HS-27A (cell line): Measurements from ENCODE around the gene NOXO1.
A peak's percentile ranks its signal among the peaks of the same experiment; 100 is the strongest.
"Not testable (repeated sequence)": the region's sequence is repeated elsewhere in the genome, so short reads cannot be mapped to it uniquely, and the experiment has no call there.

ENCODE experiments used
- DNase-seq: peaks from one replicate; pipeline ENCODE4 v3.0.0-alpha.2; 2012; ENCODE audit warnings: low read depth, missing footprints

Gene NOXO1

DNA sequence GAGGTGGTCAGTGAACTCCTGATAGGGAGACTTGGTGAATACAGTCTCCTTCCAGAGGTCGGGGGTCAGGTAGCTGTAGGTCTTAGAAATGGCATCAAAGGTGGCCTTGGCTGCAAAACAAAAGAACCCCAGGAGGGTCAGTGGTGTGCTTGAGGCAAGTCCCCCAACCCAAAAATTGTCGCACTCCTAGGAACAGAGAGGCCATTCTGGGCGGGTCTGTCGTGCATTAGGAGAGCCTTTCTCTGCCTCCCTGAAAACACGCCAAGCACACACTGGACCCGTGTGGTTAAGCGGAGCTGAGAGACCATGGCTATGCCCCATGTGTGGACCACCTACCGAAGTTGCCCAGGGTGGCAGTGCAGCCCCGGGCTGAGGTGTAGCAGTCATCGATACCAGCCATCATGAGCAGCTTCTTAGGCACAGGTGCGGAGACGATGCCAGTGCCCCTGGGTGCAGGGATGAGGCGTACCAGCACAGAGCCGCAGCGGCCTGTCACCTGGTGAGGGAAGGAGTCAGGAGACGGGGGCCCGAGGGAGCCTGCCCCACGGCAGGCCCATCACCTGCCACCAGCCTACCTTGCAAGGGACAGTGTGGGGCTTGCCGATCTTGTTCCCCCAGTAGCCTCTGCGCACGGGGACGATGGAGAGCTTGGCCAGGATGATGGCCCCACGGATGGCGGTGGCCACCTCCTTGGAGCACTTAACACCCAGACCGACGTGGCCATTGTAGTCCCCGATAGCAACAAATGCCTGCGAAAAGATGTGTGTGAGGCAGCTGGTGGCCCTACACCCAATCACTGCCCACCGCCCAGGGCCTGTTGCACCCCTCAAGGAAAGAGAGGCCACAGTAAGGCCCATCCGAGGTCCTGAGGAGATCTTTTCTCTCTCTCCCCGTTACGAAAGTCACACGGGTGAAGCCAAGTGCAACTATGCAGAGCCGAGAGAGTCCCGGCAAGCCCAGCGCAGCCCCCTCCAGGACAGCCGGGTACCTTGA is 18.8 kb downstream of the NOXO1 start:
- DNase-seq = not testable (repeated sequence)

GRCh38 chr16:1961651-1962067 is 19.6 kb downstream of the NOXO1 start:
- no peak for DNase-seq

DNA sequence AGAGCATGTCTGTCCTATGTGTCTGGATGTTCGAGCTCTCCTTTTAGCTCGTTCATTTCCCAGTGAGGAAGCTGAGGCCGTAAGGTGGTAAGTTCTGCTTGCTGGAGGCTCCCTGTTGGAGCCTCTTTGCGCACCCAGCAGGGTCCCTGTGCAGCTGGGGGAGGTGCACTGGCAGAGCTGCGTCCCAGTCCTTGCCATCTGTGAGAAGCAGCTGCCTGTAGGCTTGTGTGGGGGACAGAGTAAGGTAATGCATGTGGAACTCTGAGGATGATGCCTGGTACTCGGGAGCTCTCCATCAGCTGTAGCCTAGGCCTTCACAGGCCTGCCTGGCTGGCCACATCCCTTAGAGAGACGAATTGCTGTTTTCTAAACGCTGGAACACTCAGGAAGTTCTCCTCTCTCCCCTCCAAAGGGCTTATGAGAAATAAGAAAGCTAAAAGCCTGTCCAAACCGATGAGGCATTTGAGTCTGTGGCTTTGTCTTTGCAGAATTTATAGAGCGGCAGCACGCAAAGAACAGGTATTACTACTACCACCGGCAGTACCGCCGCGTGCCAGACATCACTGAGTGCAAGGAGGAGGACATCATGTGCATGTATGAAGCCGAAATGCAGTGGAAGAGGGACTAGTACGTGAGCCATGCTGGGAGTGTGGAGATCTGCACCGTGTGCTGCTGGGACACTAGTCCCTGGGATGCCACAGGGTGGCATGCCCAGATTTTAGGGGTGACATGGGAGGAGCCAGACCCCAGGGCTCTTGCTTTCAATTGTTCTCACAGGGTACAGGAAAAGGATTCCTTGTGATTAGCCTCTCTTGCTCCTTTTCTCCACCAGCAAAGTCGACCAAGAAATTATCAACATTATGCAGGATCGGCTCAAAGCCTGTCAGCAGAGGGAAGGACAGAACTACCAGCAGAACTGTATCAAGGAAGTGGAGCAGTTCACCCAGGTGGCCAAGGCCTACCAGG is 20.3 kb downstream of the NOXO1 start:
- DNase-seq = no peak

GRCh38 chr16:1959269-1960039 is 21.8 kb downstream of the NOXO1 start, which contains the start of gene NDUFB10:
Gene NDUFB10 (plus strand): TSS chr16:1959538. CDS start chr16:1959625, 87 bp downstream.
- peak; percentile 56 for DNase-seq

GRCh38 chr16:1958715-1959268 is 22.5 kb downstream of the NOXO1 start:
- no peak for DNase-seq

DNA sequence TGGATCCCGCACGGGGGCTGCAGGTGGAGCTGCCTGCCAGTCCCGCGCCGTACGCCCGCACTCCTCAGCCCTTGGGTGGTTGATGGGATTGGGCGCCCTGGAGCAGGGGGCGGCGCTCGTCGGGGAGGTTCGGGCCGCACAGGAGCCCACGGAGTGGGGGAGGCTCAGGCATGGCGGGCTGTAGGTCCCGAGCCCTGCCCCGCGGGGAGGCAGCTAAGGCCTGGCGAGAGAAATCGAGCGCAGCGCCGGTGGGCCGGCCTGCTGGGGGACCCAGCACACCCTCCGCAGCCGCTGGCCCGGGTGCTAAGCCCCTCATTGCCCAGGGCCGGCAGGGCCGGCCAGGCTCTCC is 23.2 kb downstream of the NOXO1 start:
- not testable (repeated sequence) for DNase-seq

- not testable (repeated sequence) for DNase-seq
Measured at GRCh38 chr16:1957434-1958142, 23.7 kb downstream of the NOXO1 start.

DNA sequence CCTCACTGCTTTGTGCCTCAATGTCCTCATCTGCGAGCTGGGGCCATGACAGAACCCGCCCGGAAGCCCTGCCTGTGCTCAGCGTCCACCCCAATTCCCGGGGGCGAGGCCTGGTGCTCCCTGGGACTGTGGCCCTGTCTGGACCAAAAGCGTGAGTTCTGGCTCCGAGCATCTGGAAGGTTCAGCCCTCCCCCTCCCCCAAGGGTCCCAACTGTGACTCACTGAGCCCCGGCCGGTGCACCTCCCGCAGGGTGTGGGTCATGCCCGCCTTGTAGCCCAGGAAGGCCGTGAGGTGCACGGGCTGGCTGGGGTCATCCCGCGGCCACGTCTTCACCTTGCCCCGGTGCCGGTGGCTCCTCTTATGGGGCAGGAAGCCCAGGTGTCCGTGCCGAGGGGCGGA is 27.5 kb downstream of the NOXO1 start:
- DNase-seq = no peak

- no peak for DNase-seq
Measured at GRCh38 chr16:1950559-1950958, 30.7 kb downstream of the NOXO1 start.

GRCh38 chr16:1950047-1950446 is 31.2 kb downstream of the NOXO1 start:
- no peak for DNase-seq

GRCh38 chr16:1949507-1949906 is 31.8 kb downstream of the NOXO1 start:
- no peak for DNase-seq

DNA sequence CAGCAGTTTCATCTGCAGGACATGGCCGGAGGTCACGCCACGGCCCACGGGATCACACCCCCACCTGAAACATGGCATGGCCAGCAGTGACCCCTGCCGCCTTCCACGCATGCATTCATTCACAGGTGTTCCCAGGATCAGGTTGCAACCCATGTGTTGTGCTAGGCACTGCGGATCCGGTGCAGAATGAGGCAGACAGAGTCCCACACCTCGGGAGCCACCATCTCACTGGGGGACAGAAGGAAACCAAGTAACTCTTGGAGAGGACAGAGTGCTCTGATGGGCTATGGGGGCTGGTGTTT is 33.9 kb downstream of the NOXO1 start:
- no peak for DNase-seq

DNA sequence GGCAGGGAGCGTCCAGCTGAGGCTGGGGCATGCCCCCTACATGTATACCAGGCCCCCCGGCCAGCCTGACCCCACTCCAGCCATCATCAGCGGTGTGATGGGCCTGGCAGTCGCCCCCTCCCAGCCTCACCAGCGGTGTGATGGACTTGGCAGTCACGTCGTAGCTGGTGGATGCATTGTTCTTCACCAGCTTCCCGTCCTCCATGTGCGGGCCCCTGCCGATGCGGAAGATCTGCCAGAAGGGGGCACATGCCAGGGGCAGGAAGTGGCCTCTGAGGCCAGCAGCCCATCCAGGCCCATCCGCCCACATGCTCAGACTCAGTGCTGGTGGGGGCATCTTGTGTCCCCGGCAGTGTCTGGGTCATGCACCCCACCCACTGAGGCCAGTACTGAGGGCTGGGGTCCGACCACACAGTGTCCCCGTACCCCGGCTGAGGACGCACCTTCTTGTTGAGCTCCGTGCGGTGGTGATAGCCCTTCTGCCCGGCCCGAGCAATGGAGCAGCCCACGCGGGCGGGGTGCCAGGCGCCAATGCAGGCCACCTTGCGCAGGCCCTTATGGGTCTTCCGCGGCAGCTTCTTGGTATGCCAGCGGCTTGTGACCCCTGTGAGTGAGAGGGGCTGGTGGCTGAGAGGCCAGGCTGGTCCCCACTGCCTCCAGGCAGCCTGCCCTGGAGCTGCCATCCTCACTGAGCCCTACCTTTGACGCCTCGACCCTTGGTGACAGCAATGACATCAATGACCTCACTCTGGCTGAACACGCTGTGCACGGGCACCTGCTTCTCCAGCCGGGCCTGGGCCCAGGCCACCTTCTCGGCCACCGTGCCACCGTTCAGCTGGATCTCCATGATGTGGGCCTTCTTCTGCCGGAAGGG is 34.5 kb downstream of the NOXO1 start:
- no peak for DNase-seq

DNA sequence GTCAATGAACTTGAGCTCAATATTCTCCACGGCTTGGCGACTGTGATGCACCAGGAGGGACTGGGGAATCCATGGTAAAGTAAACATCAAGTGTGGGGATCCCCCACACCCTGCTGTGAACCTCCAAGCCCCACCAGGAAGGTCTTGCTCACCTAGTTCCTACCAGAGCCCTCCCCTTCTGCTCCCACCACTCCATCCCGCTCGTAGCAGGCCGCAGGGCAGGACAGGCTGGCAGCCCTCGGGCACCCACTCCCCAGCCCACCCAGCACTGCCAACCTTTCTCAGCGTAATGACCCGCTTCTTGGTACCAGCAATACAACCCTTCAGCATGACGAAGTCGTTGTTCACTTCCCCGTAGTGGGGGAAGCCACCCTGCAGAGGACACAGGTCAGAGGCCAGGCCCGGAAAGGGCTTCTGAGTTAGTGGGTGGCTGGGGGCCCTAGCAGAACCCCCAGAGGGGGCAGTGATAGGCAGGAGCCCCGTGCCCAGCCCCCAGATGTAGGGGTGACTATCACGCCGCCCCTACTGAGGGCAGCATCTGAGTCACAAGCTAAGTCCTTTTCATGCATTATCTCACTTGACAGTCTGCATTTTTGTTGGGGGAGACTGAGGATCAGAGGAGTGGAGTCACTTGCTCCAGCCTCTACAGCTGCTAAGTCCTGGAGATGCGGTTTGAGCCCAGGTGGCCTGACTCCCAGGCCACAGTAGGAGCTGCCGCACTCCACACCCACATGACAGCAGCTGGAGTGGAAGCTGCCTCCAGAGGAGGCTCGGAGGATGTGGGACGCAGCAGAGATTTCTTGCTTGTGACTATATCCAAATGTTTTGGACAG is 35.5 kb downstream of the NOXO1 start:
- no peak for DNase-seq

- no peak for DNase-seq
Measured at GRCh38 chr16:1944612-1945199, 36.6 kb downstream of the NOXO1 start.

DNA sequence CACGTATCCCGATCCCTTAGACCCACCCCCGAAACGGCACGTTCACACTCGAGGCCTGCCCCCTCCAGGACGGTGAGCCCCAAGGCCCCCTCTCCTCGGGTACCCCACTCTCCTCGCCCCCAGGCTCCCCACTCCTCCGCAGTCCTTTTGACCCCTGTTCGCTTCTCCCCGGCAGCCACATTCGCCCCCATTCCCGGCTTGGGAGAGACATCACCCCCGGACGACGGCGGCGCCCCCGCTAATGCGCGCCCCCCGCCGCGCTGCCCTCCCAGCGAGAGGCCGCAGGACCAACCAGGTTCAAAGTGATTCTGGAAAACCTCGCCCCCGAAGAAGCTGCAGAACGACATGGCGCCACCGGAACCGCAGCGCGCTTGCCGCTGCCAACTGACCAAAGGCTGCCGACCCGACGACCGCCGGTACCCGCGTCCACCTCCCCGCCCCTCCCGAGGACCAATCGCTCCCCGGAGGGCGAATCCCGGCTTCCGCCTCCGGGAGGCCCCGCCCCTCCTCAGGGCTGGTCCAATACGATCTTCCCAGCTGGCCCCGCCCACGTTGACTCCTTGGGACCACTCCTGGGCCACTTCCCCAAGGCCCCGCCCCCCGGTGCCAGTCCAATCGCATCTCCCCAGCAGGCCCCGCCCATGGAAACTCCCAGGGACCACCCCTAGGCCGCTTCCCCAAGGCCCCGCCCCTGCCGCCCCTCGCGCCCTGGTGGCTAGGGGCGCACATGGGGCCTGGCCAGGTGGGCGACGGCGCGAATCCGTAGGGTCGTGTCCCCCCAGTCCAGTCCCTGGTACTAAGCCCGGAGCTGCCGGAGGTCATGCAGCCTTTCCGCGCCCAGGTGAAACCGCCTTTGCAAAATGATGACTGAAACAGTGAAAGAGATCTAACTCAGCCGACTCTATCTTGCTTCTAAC is 38.2 kb downstream of the NOXO1 start, which contains the start of gene MSRB1:
Gene MSRB1 (minus strand): TSS at position 390 of the 917 bp plus-strand sequence. CDS start 43 bp downstream, at position 347.
- DNase-seq = peak; percentile 71

DNA sequence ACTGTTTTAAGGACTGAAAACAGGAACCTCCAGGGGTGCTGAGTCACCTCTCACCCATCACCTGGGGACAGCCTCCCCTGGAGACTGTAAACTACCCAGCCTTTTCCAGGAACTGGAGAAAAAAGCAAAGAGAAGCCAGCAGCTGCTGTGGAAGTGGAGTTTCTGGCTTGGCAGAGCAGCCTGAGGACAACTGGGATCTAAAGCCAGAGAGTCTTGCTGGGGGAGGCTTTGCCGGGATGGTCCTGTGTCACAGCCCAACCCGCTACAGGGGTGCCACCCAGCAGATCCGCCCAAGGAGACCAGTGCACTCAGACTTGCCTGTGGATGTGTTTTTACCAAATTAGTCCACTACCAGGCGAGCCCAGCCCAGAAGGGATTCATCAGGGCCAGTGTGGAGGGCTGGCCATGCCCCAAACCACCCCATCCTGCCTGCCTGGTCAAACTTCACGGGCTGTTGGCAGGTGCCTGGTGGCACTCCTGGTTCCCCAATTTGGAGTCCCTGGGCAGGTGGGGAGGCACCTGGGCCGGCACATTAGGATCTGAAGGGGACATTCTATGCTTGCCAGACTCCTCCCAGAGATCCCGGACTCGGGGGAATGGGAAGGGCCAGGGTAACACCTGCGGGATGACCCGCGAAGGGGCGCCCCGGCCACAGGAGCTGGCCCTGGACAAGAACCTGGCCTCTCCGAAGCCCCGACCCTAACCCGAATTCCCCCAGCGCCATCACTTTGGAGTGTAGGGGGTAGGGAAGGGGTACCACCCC is 39.0 kb downstream of the NOXO1 start:
- DNase-seq = no peak
